Stimulated activated CD4-positive, alpha-beta T cell treated with anti-CD3 and anti-CD28 coated beads, Interleukin-1b, Interleukin-23, amount 100 ng/mL, for 24 hours (primary cell): Measurements from ENCODE around the gene WDR36.
"Not testable (repeated sequence)": the region's sequence is repeated elsewhere in the genome, so short reads cannot be mapped to it uniquely, and the experiment has no call there.

Experiments
- DNase-seq, 4 experiments: peaks; one replicate each; pipeline ENCODE4 v3.0.0-alpha.2; 2020; ENCODE audit warnings: low read depth in 4 of 4, low spot score in 1 of 4

Gene WDR36

GRCh38 chr5:111134864-111135263, 42.7 kb downstream of the WDR36 start:
- no peak for DNase-seq

DNA sequence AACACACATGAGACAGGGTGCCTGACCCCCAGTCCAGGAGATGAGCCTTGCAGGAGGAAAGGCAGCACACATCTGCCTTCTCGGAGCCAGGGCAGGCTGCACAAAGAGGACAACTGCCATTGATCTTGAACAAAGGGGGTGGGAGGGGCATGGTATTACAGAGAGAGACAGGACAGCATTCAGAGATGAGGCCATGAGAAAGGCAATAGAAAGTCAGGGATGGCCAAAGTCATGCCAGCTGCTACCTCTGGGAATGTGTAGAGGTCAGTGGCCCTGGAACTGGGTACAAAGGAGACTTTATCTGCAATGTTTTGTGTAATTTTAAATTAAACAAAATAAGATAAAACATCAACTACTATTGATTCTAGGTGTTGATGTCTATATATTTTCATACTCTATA, 43.2 kb downstream of the WDR36 start:
- no peak for DNase-seq

DNA sequence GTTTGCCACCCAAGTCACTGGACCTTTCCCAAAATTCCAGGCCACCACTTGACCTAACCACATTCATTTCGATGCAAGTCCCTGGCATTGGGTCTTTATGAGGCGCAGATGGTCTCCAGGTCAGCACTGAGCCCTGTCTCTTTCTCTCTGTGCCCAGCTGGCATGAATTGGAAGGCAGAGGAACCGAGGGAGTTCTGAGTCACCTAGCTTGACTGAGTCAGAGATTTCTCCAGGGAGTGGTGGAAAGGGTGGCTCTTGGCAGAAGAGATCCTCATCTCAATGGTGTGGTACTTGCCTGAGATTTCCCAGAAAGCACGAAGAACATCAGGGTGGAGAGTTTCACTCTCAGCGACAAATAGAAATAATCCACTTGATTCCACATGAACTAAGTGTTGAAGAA, 43.8 kb downstream of the WDR36 start:
- no peak for DNase-seq

GRCh38 chr5:111138096-111138495, 45.9 kb downstream of the WDR36 start:
- no peak for DNase-seq

DNA sequence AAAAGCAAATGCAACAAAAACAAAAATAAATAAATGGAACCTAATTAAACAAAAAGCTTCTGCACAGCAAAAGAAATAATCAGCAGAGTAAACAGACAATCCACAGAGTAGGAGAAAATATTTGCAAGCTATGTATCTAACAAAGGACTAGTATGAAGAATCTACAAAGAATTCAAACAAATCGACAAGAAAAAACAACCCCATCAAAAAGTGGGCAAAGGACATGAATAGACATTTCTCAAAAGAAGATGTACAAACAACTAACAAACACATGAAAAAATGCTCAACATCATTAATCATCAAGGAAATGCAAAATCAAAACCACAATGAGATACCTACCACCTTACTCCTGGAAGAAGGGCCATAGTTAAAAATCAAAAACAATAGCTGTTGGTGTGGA, 49.3 kb downstream of the WDR36 start:
- not testable (repeated sequence) for DNase-seq

DNA sequence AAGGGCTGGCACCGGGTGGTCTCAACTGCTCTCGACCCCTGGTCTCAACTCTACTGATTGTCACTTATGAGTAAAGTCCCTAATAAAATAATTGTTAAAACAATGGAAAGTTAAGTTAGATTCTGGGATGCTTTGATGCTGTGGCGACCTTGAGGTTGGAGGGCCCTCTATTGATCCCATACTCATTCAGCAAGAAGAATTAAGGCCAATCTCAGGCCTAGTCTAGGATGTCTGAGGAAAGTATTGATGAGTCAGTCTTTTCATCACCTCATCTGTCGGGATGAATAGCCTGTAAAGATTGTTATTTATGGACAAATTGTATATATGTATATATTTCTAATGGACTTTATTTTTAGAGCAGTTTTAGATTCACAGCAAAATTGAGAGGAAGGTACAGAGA, 50.8 kb downstream of the WDR36 start:
- DNase-seq: no peak

DNA sequence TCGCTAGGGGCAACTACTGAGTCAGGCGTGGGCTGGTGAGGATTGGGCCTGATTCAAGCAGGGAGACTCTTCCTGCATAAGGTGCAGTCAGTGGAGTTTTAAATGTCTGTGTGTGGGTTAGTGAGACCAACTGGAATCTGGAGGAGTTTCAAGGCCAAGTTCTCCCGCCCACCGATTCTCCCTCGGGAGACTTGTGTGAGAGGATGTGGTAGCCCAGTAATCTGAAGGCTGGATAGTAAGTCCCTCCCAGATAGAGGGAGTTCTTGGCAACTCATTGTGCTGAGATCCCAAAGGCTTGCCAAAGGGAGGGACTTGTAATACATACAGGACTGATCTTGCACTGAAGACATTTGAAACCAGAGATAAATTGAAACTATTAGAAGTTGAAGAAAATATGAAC, 51.8 kb downstream of the WDR36 start:
- DNase-seq: no peak

GRCh38 chr5:111144352-111144930, 52.3 kb downstream of the WDR36 start:
- DNase-seq: no peak

GRCh38 chr5:111146053-111146452, 53.9 kb downstream of the WDR36 start:
- no peak for DNase-seq

GRCh38 chr5:111147502-111147901, 55.4 kb downstream of the WDR36 start:
- no peak for DNase-seq

- DNase-seq: no peak
These were observed 59.9 kb downstream of the WDR36 start for GRCh38 chr5:111151998-111152397.

GRCh38 chr5:111153483-111153882, 61.3 kb downstream of the WDR36 start:
- no peak for DNase-seq

DNA sequence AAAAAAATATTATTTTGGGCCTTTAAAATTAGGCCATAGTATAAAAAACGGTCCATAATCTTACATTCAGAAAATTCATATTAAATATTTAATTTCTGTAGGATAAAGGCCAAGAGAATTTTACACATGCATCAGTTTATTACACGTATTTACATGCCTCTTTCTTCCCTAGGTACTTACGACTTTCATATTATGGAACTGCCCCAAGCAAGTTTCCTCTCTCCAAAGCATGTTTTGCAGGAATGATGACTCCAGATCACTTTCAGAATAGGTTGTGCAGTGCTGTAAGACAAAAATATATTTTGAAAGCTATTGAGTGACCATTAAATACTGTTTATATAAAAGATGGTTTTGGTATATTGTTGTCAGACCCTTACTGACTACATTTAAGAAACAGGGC, 61.8 kb downstream of the WDR36 start:
- DNase-seq: no peak

GRCh38 chr5:111158105-111158744, 66.1 kb downstream of the WDR36 start:
- peak; percentile 69 to 89 (median 72) for DNase-seq

DNA sequence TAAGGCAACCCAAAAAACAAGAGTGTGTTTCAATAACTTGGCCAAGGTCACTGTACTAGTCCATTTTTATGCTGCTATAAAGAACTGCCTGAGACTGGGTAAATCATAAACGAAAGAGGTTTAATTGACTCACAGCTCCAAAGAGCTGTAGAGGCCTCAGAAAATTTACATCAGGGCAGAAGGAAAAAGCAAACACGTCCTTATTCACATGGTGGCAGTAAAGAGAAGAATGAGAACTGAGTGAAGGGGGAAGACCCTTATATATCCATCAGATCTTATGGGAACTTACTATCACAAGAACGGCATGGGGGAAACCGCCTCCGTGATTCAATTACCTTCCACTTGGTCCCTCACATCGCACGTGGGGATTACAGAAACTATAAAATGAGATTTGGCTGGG, 67.7 kb downstream of the WDR36 start:
- DNase-seq: no peak

DNA sequence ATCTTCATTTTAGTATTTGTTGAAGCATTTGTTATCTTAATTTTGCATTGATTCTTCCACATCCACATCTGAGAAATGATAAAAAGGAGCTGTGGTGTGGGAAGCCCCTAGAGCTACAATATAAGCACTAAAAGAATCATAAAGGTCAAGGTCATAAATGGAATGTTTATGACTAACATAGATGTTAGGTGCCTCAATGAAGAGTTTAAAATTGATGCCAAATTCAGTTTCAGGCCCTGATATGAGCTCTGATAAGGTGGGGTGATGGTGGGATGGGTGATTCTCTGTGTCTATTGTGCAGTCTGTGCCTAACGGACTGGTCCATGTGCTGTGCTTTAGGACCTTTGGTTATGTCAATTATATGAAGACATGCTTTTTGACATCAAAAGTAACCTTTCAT, 70.9 kb downstream of the WDR36 start:
- no peak for DNase-seq

DNA sequence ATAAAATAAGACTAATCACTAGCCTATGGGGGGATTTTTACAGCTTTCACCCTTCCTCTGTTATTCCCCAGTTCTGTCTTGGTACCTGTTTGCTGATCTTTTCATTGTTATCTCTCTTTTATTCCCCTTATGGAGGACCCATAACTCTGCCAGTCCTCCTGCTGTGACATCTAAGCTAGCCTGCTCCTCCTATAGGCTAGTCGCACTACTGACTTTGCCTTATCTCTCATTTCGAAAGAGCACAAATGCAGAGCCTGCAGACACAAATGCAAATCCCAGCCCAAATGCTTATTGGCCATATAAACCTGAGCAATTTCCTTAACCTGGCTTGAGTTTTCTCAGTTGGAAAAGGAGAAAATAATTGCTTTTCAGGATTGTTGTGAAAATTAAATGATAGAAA, 72.9 kb downstream of the WDR36 start:
- no peak for DNase-seq

- DNase-seq: no peak
These were observed 75.4 kb downstream of the WDR36 start for GRCh38 chr5:111167551-111167950.

- DNase-seq: no peak
These were observed 76.5 kb downstream of the WDR36 start for GRCh38 chr5:111168608-111169007.

- no peak for DNase-seq
These were observed 77.1 kb downstream of the WDR36 start for GRCh38 chr5:111169269-111169668.

DNA sequence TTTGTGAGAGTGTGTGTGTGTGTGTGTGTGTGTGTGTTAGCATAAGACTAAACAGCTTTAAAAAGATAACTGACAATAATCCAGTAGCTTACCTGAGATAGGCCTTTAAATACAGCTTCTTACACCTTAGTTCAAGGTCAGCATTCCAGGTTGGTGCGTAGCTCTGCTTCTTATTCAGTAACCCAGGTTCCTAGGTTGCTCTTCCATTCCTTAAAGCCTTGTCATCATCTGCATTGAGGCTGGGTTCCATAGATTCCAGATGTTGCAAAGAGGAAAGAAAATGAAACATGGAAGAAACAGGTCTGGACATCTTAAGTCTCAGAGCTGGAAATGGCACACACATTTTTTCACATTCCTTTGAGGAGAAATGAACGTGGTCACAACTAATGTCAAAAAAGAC, 78.1 kb downstream of the WDR36 start:
- no peak for DNase-seq

DNA sequence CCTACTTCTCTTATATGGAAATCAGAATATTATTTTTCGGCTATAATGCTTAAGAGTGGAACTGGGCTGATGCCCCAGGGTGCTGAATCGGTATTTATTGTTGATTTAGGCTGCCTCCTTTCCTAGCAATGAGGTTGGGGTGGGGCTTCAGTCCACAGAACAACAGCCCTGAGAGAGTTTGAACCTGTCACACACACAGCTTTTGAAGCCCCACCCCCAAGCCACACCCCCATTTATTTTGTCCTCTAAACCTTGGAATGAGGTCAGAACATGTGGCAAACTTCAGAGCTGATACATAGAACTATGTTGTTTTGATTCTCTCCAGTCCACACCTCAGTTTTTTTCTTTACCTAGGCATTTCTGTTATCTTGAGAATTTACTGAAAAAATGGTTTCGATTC, 80.4 kb downstream of the WDR36 start:
- no peak for DNase-seq

- no peak for DNase-seq
These were observed 81.3 kb downstream of the WDR36 start for GRCh38 chr5:111173476-111173875.
